ENCODE results near the gene IFI44L.

The IFI44L gene

GRCh38 chr1:78691995-78692747 lies 71.9 kb downstream of the IFI44L start:
- DNase-seq: no peak

Data from DMS 273 treated with DMSO at 0.1 percent for 48 hours (cell line).